GM12878 (cell line): ENCODE measurements around the gene SLCO3A1. TPM values are rescaled to one million over a fixed set of nuclear protein-coding genes. Genes with fewer than 3 reads are reported as not detected.

Experiments used
- ATAC-seq: fragments of 200-7000 bp; cut with Tn5 transposase; 3 replicates; pipeline ENCODE4 v1.9.1; 2020; ENCODE audit warnings: mild to moderate bottlenecking, moderate library complexity
- BruUV-seq: library from RNA; stranded (reverse); fragments of 400-500 nt; replicated peaks from 2 replicates; lab custom pipeline; 2021; lab: Mats Ljungman, UMichigan
- CTCF ChIA-PET: fragments of 300-600 bp; sonication (Branson Sonifier 250); formaldehyde crosslinking; extraction: SDS; loops from one replicate; lab custom pipeline; 2021; ENCODE audit warnings: inconsistent platforms; lab: Yijun Ruan, JAX
- POLR2A ChIA-PET: fragments of 350-600 bp; formaldehyde crosslinking; extraction: SDS; loops from one replicate; lab custom pipeline; 2021; ENCODE audit warnings: inconsistent platforms; lab: Charles Lee
- RAD21 ChIA-PET: fragments of 300-600 bp; sonication (Branson Sonifier 250); formaldehyde crosslinking; loops from one replicate; lab custom pipeline; 2023; ENCODE audit warnings: antibody characterized with exemption; ENCODE audit not compliant: unreplicated experiment; lab: Charles Lee
- SMC1A ChIA-PET: fragments of 300-600 bp; sonication (Branson Sonifier 250); formaldehyde crosslinking; loops from one replicate; lab custom pipeline; 2023; ENCODE audit not compliant: unreplicated experiment, uncharacterized antibody; lab: Charles Lee
- DNase-seq: peaks from one replicate; pipeline ENCODE4 v3.0.0-alpha.2; 2011; ENCODE audit warnings: low read depth, low spot score
- FAIRE-seq: peaks from 3 replicates; lab custom pipeline; 2011; peaks lifted over from hg19 to GRCh38; lab: Jason Lieb, UNC
- H2AFZ ChIP-seq: 2 replicates; pipeline ENCODE4 v1.6.0; 2011; ENCODE audit warnings: low read depth, low read length, control low read depth; ENCODE audit not compliant: control insufficient read depth
- H3K27ac ChIP-seq: 2 replicates; pipeline ENCODE4 v1.5.1; 2011; ENCODE audit warnings: control low read depth; ENCODE audit not compliant: control insufficient read depth, insufficient read depth
- H3K27me3 ChIP-seq, 2 experiments: replicated peaks in 1 of 2; 2 replicates each; pipeline versions ENCODE4 v1.6.0 to v1.6.1; 2011; ENCODE audit warnings: low read length in 1 of 2; ENCODE audit not compliant: control insufficient read depth in 2 of 2, insufficient read depth in 2 of 2
- H3K36me3 ChIP-seq, 2 experiments: 2 replicates each; pipeline ENCODE4 v1.5.1; 2011; ENCODE audit warnings: low read length in 1 of 2; ENCODE audit not compliant: control insufficient read depth in 2 of 2, insufficient read depth in 2 of 2
- H3K4me1 ChIP-seq: 2 replicates; pipeline ENCODE4 v1.6.1; 2011; ENCODE audit warnings: mild to moderate bottlenecking, low read length, moderate library complexity, mixed read lengths; ENCODE audit not compliant: control insufficient read depth, insufficient read depth
- H3K4me2 ChIP-seq: 2 replicates; pipeline ENCODE4 v1.6.0; 2011; ENCODE audit warnings: control low read depth; ENCODE audit not compliant: control insufficient read depth, insufficient read depth
- H3K4me3 ChIP-seq: fragments of 200-600 bp; sonication (generic); 2 replicates; pipeline ENCODE4 v1.5.1; 2016
- H3K79me2 ChIP-seq: 2 replicates; pipeline ENCODE4 v1.6.0; 2011; ENCODE audit warnings: low read length; ENCODE audit not compliant: control insufficient read depth, insufficient read depth
- H3K9ac ChIP-seq: 2 replicates; pipeline ENCODE4 v1.8.0; 2011; ENCODE audit warnings: low read length, control low read depth, mixed read lengths; ENCODE audit not compliant: control insufficient read depth, insufficient read depth
- H3K9me3 ChIP-seq: replicated peaks from 3 replicates; pipeline ENCODE4 v1.5.1; 2011; ENCODE audit warnings: mild to moderate bottlenecking, low read length; ENCODE audit not compliant: control insufficient read depth, insufficient read depth
- H4K20me1 ChIP-seq: 2 replicates; pipeline ENCODE4 v1.6.0; 2011; ENCODE audit not compliant: control insufficient read depth, insufficient read depth
- CTCF ChIP-seq, 3 experiments: IDR thresholded peaks in 2 of 3; conservative IDR thresholded peaks in 1 of 3; 2 replicates each; pipeline ENCODE4 v1.5.1; 2011; ENCODE audit warnings: low read depth in 3 of 3, low read length in 3 of 3, mild to moderate bottlenecking in 3 of 3, control low read depth in 2 of 3, moderate library complexity in 2 of 3, inconsistent platforms in 1 of 3, mixed read lengths in 1 of 3; ENCODE audit not compliant: control insufficient read depth in 2 of 3, insufficient read depth in 1 of 3; ENCODE audit errors: extremely low read depth in 1 of 3
- FOXM1 ChIP-seq: IDR thresholded peaks from 2 replicates; pipeline ENCODE4 v1.6.1; 2012; ENCODE audit warnings: low read depth, mild to moderate bottlenecking, inconsistent platforms, low read length, moderate library complexity
- RCOR1 ChIP-seq: conservative IDR thresholded peaks from 2 replicates; pipeline ENCODE4 v1.6.1; 2012; ENCODE audit warnings: low read depth, low read length, improper control_type of control experiment
- YY1 ChIP-seq: IDR thresholded peaks from 2 replicates; pipeline ENCODE4 v1.6.1; 2011; ENCODE audit warnings: low read depth, mild to moderate bottlenecking, low read length
- ZNF384 ChIP-seq: IDR thresholded peaks from 2 replicates; pipeline ENCODE4 v1.6.1; 2012; ENCODE audit warnings: low read depth, mild to moderate bottlenecking, low read length, improper control_type of control experiment, borderline replicate concordance
- WGBS: methylation state at CpG from one replicate; pipeline ENCODE4 v1.1.6; 2016; ENCODE audit warnings: low lambda C conversion rate; ENCODE audit not compliant: insufficient replicate concordance, insufficient coverage; ENCODE audit errors: missing lambda C conversion rate; 5-methylcytosine and 5-hydroxymethylcytosine counted together
- in situ Hi-C: fragments of 300-500 bp; cut with MboI; formaldehyde crosslinking; loops from 9 replicates; pipeline ENCODE4 v1.14.3; 2018; ENCODE audit warnings: mixed read lengths
- intact Hi-C: fragments of 100-400 bp; cut with micrococcal nuclease; formaldehyde crosslinking; loops from one replicate; pipeline ENCODE4 v1.14.2; 2022; ENCODE audit not compliant: unreplicated experiment
- polyA plus RNA-seq, 11 experiments: library from polyadenylated mRNA; depleted of rRNA in 4 of 11; unstranded in 6 of 11; stranded (reverse) in 5 of 11; fragments of >200 nt; fragmentation: Nextera tagmentation in 4 of 11; fragmentation: Illumina TruSeq in 1 of 11; extraction: Ambion mirVana in 4 of 11; extraction: Trizol in 1 of 11; gene quantifications; 1 replicate in 1 of 11; 2 replicates in 10 of 11; pipeline versions ENCODE4 v1.2.1 to v1.2.3, GENCODE V29; 2011 to 2016; ENCODE audit warnings: inconsistent platforms in 2 of 11, missing spikeins in 2 of 11, low read depth in 1 of 11
- total RNA-seq, 4 experiments: library from RNA; depleted of rRNA in 3 of 4; stranded (reverse); fragments of >200 nt in 3 of 4; fragmentation: Illumina TruSeq in 1 of 4; extraction: Trizol in 1 of 4; gene quantifications; 2 replicates each; pipeline versions ENCODE4 v1.2.1 to v1.2.3, GENCODE V29; 2013 to 2021

SLCO3A1 gene
- total and polyA plus RNA-seq, 10 of the 15 experiments (the other 5 are each of a cell fraction or from before 2014, with no cell fraction given) = 0.05 to 5.9 (median 0.31) TPM

GRCh38 chr15:91849749-91850161, 3.8 kb upstream of the SLCO3A1 start:
- Histone ChIP-seq H3K79me2 (no peaks in the 10 kb centered on the region), H2AFZ (no peak overlapping the region), H3K4me2 (no peak overlapping the region), H4K20me1 (no peaks in the 10 kb centered on the region), H3K27me3 (peaks cover 0 to 7% of the 10 kb centered on the region in 2 experiments; a peak in 2 of 4 replicates), H3K4me1 (no peaks in the 10 kb centered on the region; the same call in 1 of the 2 replicates), H3K4me3 (no peak overlapping the region), H3K27ac (no peak overlapping the region), H3K36me3 (no peaks in the 10 kb centered on the region), H3K9me3 (no peaks in the 10 kb centered on the region; the same call in 2 of the 3 replicates), H3K9ac (no peak overlapping the region)
- FAIRE-seq (no peak), DNase-seq (no peak), ATAC-seq (no peak)
- WGBS = 49% methylated on average over 7 of the region's 7 CpGs
- SMC1A ChIA-PET = interaction anchor here (0.7 to 2.5 kb wide), 4 partner anchors 8 to 25 kb away, joined by 3 to 6 read pairs (median 4); no protein-coding TSS in a partner anchor
- RAD21 ChIA-PET = no interaction called here
- in situ Hi-C loops = no loop called here
- CTCF ChIA-PET = interaction anchor here (0.7 to 2.8 kb wide), 10 partner anchors 9 to 244 kb away, joined by 3 to 17 read pairs (median 4); no protein-coding TSS in a partner anchor
- intact Hi-C loops = no loop called here
- POLR2A ChIA-PET = no interaction called here
- no peak for TF ChIP-seq YY1
- no peak for TF ChIP-seq FOXM1
- TF ChIP-seq ZNF384 = no peak
- no peak for TF ChIP-seq RCOR1
- TF ChIP-seq CTCF (IDR thresholded peaks at IDR 0.05 in 2 of 3, conservative IDR thresholded peaks at IDR 0.05 in 1 of 3; ENCODE audit: control insufficient read depth in 2 of 3, extremely low read depth in 1 of 3, insufficient read depth in 1 of 3, low read depth in 3 of 3, low read length in 3 of 3) = peak in 2 of 3 experiments; percentile 30 to 33; a peak in 2 of 6 replicates
- no TSS peak for BruUV-seq
